Measurements from ENCODE around the gene DLGAP1. TPM values are rescaled to one million over a fixed set of nuclear protein-coding genes. Genes with fewer than 3 reads are reported as not detected.
"Not testable (repeated sequence)": the region's sequence is repeated elsewhere in the genome, so short reads cannot be mapped to it uniquely, and the experiment has no call there.

Gene DLGAP1
- total RNA-seq, 1 experiment from 2014 or later: 23.0 TPM

DNA sequence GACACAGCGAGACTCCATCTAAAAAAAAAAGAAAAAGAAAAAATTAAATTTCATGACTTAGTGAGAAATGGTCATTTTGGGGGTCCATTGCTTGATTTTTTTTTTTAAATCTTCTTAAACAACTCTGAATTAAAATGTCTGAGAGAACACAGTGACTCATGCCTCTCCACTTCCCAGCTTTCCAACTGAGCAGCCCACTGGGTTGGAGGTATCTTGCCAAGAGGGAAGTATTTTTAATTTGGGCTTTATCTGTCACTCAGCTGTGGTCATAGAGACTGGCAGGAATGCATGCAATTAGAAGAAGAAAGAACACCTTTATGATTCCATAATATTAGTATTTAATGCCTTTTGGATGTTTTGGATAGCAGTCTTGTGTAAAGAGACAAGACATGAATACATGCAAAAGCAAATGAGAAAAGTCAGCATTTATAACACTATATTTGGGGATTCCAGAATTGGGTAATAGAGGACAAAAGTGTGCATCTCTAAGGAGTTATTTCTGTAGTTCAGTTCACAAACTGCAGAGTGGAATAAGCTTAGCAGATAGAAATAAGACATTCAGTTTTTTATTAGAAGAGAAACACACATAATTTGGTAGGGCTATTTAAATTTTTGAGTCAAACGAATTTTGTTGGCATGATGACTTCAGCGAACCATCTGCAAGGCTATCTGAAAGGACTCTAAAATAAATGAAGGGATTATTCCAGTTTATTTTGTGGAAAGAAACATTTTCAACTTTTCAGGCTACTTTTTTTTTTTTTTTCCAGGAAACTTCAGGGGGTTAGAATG, 750.4 kb downstream of the DLGAP1 start (continued):
- TF ChIP-seq, protein P1, sequence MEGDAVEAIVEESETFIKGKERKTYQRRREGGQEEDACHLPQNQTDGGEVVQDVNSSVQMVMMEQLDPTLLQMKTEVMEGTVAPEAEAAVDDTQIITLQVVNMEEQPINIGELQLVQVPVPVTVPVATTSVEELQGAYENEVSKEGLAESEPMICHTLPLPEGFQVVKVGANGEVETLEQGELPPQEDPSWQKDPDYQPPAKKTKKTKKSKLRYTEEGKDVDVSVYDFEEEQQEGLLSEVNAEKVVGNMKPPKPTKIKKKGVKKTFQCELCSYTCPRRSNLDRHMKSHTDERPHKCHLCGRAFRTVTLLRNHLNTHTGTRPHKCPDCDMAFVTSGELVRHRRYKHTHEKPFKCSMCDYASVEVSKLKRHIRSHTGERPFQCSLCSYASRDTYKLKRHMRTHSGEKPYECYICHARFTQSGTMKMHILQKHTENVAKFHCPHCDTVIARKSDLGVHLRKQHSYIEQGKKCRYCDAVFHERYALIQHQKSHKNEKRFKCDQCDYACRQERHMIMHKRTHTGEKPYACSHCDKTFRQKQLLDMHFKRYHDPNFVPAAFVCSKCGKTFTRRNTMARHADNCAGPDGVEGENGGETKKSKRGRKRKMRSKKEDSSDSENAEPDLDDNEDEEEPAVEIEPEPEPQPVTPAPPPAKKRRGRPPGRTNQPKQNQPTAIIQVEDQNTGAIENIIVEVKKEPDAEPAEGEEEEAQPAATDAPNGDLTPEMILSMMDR (IDR thresholded peaks at IDR 0.05): no peak
- TF ChIP-seq, protein P2, sequence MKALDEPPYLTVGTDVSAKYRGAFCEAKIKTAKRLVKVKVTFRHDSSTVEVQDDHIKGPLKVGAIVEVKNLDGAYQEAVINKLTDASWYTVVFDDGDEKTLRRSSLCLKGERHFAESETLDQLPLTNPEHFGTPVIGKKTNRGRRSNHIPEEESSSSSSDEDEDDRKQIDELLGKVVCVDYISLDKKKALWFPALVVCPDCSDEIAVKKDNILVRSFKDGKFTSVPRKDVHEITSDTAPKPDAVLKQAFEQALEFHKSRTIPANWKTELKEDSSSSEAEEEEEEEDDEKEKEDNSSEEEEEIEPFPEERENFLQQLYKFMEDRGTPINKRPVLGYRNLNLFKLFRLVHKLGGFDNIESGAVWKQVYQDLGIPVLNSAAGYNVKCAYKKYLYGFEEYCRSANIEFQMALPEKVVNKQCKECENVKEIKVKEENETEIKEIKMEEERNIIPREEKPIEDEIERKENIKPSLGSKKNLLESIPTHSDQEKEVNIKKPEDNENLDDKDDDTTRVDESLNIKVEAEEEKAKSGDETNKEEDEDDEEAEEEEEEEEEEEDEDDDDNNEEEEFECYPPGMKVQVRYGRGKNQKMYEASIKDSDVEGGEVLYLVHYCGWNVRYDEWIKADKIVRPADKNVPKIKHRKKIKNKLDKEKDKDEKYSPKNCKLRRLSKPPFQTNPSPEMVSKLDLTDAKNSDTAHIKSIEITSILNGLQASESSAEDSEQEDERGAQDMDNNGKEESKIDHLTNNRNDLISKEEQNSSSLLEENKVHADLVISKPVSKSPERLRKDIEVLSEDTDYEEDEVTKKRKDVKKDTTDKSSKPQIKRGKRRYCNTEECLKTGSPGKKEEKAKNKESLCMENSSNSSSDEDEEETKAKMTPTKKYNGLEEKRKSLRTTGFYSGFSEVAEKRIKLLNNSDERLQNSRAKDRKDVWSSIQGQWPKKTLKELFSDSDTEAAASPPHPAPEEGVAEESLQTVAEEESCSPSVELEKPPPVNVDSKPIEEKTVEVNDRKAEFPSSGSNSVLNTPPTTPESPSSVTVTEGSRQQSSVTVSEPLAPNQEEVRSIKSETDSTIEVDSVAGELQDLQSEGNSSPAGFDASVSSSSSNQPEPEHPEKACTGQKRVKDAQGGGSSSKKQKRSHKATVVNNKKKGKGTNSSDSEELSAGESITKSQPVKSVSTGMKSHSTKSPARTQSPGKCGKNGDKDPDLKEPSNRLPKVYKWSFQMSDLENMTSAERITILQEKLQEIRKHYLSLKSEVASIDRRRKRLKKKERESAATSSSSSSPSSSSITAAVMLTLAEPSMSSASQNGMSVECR (CRISPR knock-in tag; IDR thresholded peaks at IDR 0.05; ENCODE audit: borderline replicate concordance): no peak
- TF ChIP-seq, protein P3, sequence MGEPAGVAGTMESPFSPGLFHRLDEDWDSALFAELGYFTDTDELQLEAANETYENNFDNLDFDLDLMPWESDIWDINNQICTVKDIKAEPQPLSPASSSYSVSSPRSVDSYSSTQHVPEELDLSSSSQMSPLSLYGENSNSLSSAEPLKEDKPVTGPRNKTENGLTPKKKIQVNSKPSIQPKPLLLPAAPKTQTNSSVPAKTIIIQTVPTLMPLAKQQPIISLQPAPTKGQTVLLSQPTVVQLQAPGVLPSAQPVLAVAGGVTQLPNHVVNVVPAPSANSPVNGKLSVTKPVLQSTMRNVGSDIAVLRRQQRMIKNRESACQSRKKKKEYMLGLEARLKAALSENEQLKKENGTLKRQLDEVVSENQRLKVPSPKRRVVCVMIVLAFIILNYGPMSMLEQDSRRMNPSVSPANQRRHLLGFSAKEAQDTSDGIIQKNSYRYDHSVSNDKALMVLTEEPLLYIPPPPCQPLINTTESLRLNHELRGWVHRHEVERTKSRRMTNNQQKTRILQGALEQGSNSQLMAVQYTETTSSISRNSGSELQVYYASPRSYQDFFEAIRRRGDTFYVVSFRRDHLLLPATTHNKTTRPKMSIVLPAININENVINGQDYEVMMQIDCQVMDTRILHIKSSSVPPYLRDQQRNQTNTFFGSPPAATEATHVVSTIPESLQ (CRISPR knock-in tag; IDR thresholded peaks at IDR 0.05): no peak
- TF ChIP-seq ZNF263 (CRISPR knock-in tag; IDR thresholded peaks at IDR 0.05; ENCODE audit: low read depth) (no peak), JUN (CRISPR knock-in tag; IDR thresholded peaks at IDR 0.05) (no peak)

DNA sequence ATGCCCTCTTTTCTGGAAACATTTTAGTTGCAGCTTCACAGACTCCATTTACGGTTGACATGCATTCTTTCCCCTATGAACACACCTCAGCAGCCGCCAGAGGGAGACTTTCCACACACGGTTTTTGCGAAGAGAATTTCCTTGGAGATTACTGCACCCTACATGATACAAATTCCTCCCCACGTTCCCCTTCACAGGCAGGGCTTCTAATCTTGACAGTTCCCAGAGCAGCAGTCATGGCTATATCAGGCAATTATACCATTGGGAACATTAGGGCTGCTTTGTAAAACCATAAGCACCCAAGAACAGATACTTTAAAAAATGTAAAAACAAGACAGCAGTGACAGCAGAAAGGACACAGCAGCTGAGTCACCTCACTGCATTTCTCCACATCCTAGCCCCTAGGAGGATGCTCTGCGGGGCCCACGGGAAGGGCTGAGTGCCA, 751.4 kb downstream of the DLGAP1 start:
- H3K4me1 Mint-ChIP-seq: peaks cover 8% of the 10 kb centered on the region

DNA sequence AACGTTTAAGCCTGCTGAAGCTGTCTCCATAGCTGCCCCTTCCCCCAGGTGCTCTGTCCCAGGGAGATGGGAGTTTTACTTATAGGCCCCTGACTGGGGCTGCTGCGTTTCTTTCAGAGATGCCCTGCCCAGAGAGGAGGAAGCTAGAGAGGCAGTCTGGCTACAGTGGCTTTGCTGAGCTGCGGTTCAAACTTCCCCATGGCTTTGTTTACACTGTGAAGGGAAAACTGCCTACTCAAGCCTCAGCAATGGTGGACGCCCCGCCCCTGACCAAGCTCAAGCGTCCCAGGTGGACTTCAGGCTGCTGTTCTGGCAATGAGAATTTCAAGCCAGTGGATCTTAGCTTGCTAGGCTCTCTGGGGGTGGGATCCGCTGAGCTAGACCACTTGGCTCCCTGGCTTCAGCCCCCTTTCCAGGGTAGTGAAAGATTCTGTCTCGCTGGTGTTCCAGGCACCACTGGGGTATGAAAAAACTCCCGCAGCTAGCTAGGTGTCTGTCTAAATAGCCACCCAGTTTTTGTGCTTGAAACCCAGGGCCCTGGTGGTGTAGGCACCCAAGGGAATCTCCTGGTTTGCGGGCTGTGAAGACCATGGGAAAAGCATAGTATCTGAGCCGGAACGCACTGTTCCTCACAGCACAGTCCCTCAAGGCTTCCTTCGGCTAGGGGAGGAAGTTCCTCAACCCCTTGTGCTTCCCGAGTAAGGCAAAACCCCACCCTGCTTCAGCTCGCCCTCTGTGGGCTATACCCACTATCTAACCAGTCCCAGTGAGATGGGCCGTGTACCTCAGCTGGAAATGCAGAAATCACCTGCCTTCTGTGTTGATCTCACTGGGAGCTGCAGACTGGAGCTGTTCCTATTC, 755.2 kb downstream of the DLGAP1 start:
- H3K4me1 Mint-ChIP-seq; POLR2A ChIA-PET; H3K27ac Mint-ChIP-seq; H3K27me3 Mint-ChIP-seq (ENCODE audit: low read depth); ATAC-seq; DNase-seq (ENCODE audit: low spot score); H3K4me3 Mint-ChIP-seq; H3K36me3 Mint-ChIP-seq: not testable (repeated sequence)
- CTCF ChIA-PET: interaction anchor here (1.3 to 2.8 kb wide), 3 partner anchors 34 to 170 kb away, joined by 5 to 9 read pairs (median 6); no protein-coding TSS in a partner anchor
- H3K9me3 Mint-ChIP-seq: peaks cover 28% of the 10 kb centered on the region

More for the DNA sequence above, 751.4 kb downstream of the DLGAP1 start:
- CTCF ChIA-PET: interaction anchor here (0.6 to 3.8 kb wide), 19 partner anchors 11 to 426 kb away, joined by 3 to 47 read pairs (median 4); no protein-coding TSS in a partner anchor
- peak overlapping the region; percentile 39; the same call in 1 of the 2 replicates for H3K27ac Mint-ChIP-seq
- DNase-seq (ENCODE audit: low spot score) (peak; percentile 65), ATAC-seq (peak; percentile 83)
- TF ChIP-seq, protein P1 (IDR thresholded peaks at IDR 0.05): peak; percentile 50
- TF ChIP-seq, protein P4, sequence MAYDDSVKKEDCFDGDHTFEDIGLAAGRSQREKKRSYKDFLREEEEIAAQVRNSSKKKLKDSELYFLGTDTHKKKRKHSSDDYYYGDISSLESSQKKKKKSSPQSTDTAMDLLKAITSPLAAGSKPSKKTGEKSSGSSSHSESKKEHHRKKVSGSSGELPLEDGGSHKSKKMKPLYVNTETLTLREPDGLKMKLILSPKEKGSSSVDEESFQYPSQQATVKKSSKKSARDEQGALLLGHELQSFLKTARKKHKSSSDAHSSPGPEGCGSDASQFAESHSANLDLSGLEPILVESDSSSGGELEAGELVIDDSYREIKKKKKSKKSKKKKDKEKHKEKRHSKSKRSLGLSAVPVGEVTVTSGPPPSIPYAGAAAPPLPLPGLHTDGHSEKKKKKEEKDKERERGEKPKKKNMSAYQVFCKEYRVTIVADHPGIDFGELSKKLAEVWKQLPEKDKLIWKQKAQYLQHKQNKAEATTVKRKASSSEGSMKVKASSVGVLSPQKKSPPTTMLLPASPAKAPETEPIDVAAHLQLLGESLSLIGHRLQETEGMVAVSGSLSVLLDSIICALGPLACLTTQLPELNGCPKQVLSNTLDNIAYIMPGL (CRISPR knock-in tag; IDR thresholded peaks at IDR 0.05): no peak
- no peaks in the 10 kb centered on the region for H3K36me3 Mint-ChIP-seq
- H3K4me3 Mint-ChIP-seq: no peak overlapping the region
- no peaks in the 10 kb centered on the region; the same call in 1 of the 2 replicates for H3K27me3 Mint-ChIP-seq (ENCODE audit: low read depth)
- POLR2A ChIA-PET: no interaction called here
- peaks cover 5% of the 10 kb centered on the region for H3K9me3 Mint-ChIP-seq

DNA sequence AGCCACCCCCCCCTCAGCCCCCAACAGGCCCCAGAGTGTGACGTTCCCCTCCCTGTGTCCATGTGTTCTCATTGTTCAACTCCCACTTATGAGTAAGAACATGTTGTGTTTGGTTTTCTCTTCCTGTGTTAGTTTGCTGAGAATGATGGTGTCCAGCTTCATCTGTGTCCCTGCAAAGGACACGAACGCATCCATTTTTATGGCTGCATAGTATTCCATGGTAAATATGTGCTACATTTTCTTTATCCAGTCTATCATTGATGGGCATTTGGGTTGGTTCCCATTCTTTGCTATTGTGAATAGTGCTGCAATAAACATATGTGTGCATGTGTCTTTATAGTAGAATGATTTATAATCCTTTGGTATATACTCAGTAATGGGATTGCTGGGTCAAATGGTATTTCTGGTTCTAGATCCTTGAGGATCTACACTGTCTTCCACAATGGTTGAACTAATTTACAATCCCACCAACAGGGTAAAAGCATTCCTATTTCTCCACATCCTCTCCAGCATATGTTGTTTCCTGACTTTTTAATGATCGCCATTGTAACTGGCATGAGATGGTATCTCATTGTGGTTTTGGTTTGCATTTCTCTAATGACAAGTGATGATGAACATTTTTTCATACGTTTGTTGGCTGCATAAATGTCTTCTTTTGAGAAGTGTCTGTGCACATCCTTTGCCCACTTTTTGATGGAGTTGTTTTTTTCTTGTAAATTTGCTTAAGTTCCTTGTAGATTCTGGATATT, 760.9 kb downstream of the DLGAP1 start:
- peaks cover 33% of the 10 kb centered on the region for H3K9me3 Mint-ChIP-seq
- not testable (repeated sequence) for DNase-seq (ENCODE audit: low spot score); H3K36me3 Mint-ChIP-seq; H3K4me1 Mint-ChIP-seq; H3K27me3 Mint-ChIP-seq (ENCODE audit: low read depth); ATAC-seq; H3K4me3 Mint-ChIP-seq; H3K27ac Mint-ChIP-seq
- ChIA-PET POLR2A (interaction anchor here (0.6 kb wide), 2 partner anchors 59 to 338 kb away, joined by 3 read pairs; no protein-coding TSS in a partner anchor), CTCF (interaction anchor here (4.1 kb wide), 1 partner anchor 9 kb away, joined by 20 read pairs; no protein-coding TSS in a partner anchor)

Measured in WTC11 (cell line).